ENCODE results near the gene TMEM235.

Gene TMEM235

DNA sequence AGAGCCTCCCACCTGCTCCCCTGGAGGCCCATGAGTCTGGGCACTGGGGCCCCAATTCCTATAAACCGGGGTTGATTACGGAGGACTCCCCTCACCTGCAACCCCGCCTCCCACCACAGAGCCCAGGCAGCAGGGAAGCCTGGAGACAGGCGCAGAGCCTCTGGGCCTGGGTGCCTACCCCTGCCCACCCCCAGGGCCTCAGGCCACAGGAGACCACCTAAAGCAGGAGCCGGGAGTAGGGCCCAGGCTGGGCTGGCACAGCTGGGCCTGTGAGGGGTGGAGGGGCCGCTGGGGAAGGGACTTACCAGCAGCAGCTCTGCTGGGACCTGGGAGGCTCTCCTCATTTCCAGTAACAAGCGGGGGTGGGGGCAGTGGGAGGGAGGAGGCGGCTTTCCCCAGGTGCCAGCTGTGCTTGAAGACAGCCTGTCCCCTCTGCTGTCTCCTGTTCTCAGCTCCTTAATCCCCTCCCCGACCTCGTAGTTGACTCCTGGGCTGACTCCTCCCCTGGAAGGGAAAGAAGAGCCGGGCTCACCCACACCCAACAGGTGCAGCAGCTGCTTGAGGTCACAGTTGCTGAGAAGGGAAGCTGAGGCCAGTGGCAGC lies 46.8 kb downstream of the TMEM235 start:
- Histone ChIP-seq H3K27me3 (no peaks in the 10 kb centered on the region), H3K9me3 (no peaks in the 10 kb centered on the region; the same call in 1 of the 2 replicates), H3K36me3 (no peaks in the 10 kb centered on the region), H3K4me1 (peaks cover 6% of the 10 kb centered on the region), H3K4me3 (ENCODE audit: low read depth, low read length) (no peak overlapping the region)
- DNase-seq = no peak
- TF ChIP-seq, protein P1, sequence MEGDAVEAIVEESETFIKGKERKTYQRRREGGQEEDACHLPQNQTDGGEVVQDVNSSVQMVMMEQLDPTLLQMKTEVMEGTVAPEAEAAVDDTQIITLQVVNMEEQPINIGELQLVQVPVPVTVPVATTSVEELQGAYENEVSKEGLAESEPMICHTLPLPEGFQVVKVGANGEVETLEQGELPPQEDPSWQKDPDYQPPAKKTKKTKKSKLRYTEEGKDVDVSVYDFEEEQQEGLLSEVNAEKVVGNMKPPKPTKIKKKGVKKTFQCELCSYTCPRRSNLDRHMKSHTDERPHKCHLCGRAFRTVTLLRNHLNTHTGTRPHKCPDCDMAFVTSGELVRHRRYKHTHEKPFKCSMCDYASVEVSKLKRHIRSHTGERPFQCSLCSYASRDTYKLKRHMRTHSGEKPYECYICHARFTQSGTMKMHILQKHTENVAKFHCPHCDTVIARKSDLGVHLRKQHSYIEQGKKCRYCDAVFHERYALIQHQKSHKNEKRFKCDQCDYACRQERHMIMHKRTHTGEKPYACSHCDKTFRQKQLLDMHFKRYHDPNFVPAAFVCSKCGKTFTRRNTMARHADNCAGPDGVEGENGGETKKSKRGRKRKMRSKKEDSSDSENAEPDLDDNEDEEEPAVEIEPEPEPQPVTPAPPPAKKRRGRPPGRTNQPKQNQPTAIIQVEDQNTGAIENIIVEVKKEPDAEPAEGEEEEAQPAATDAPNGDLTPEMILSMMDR (IDR thresholded peaks at IDR 0.05; ENCODE audit: low read depth, low read length) = no peak

GRCh38 chr17:78279360-78279990 lies 48.0 kb downstream of the TMEM235 start:
- Histone ChIP-seq H3K27me3 (no peaks in the 10 kb centered on the region), H3K9me3 (no peaks in the 10 kb centered on the region; the same call in 1 of the 2 replicates), H3K36me3 (no peaks in the 10 kb centered on the region), H3K4me3 (ENCODE audit: low read depth, low read length) (no peak overlapping the region), H3K4me1 (peaks cover 6% of the 10 kb centered on the region)
- TF ChIP-seq, protein P1 (IDR thresholded peaks at IDR 0.05; ENCODE audit: low read depth, low read length) = no peak
- no peak for DNase-seq

- TF ChIP-seq, protein P1 (IDR thresholded peaks at IDR 0.05; ENCODE audit: low read depth, low read length) = no peak
- H3K4me1 ChIP-seq = peaks cover 6% of the 10 kb centered on the region
- no peaks in the 10 kb centered on the region for H3K27me3 ChIP-seq
- no peak overlapping the region for H3K4me3 ChIP-seq (ENCODE audit: low read depth, low read length)
- no peaks in the 10 kb centered on the region; the same call in 1 of the 2 replicates for H3K9me3 ChIP-seq
- no peaks in the 10 kb centered on the region for H3K36me3 ChIP-seq
- no peak for DNase-seq
These were observed 49.9 kb downstream of the TMEM235 start for GRCh38 chr17:78281249-78281845.

GRCh38 chr17:78284146-78284545 lies 52.7 kb downstream of the TMEM235 start:
- H3K4me1 ChIP-seq = no peaks in the 10 kb centered on the region
- H3K27me3 ChIP-seq = no peaks in the 10 kb centered on the region
- no peak overlapping the region for H3K4me3 ChIP-seq (ENCODE audit: low read depth, low read length)
- DNase-seq = no peak
- TF ChIP-seq, protein P1 (IDR thresholded peaks at IDR 0.05; ENCODE audit: low read depth, low read length) = no peak
- no peaks in the 10 kb centered on the region; the same call in 1 of the 2 replicates for H3K9me3 ChIP-seq
- no peaks in the 10 kb centered on the region for H3K36me3 ChIP-seq

- H3K9me3 ChIP-seq = no peaks in the 10 kb centered on the region
- no peaks in the 10 kb centered on the region for H3K4me1 ChIP-seq
- DNase-seq = no peak
- H3K4me3 ChIP-seq (ENCODE audit: low read depth, low read length) = no peak overlapping the region
- no peaks in the 10 kb centered on the region for H3K27me3 ChIP-seq
- no peaks in the 10 kb centered on the region for H3K36me3 ChIP-seq
- TF ChIP-seq, protein P1 (IDR thresholded peaks at IDR 0.05; ENCODE audit: low read depth, low read length) = no peak
These were observed 57.6 kb downstream of the TMEM235 start for GRCh38 chr17:78289004-78289403.

Data from BE2C (cell line).